GM21367 (cell line): ENCODE results near the gene HSD3B7.
"Not testable (repeated sequence)": the region's sequence is repeated elsewhere in the genome, so short reads cannot be mapped to it uniquely, and the experiment has no call there.

Source experiments
- ATAC-seq: cut with Tn5 transposase; IDR thresholded peaks from one replicate; pipeline ENCODE4 v1.9.1; 2021; ENCODE audit not compliant: unreplicated experiment

The HSD3B7 gene

GRCh38 chr16:31017756-31018155 is 32.7 kb downstream of the HSD3B7 start:
- ATAC-seq, result not testable (repeated sequence)

- ATAC-seq, result no peak
Measured at GRCh38 chr16:31020536-31020935, 35.5 kb downstream of the HSD3B7 start.

- ATAC-seq, result no peak
Measured at GRCh38 chr16:31022544-31023251, 37.7 kb downstream of the HSD3B7 start.

- ATAC-seq, result no peak
Measured at GRCh38 chr16:31023252-31023602, 38.2 kb downstream of the HSD3B7 start.

- ATAC-seq, result no peak
Measured at GRCh38 chr16:31023627-31024226, 38.7 kb downstream of the HSD3B7 start.

GRCh38 chr16:31025339-31025738 is 40.3 kb downstream of the HSD3B7 start:
- no peak for ATAC-seq

- no peak for ATAC-seq
Measured at GRCh38 chr16:31029272-31029671, 44.3 kb downstream of the HSD3B7 start.

- no peak for ATAC-seq
Measured at GRCh38 chr16:31031276-31031675, 46.3 kb downstream of the HSD3B7 start.

GRCh38 chr16:31032736-31033708 is 48.0 kb downstream of the HSD3B7 start, which contains the start of gene STX4:
Gene STX4, plus strand, starts transcription at chr16:31033558. Its CDS starts 248 bp downstream, at chr16:31033806.
- peak; percentile 69 for ATAC-seq

GRCh38 chr16:31033709-31034492 is 48.9 kb downstream of the HSD3B7 start:
- ATAC-seq, result peak; percentile 29

- ATAC-seq, result no peak
Measured at GRCh38 chr16:31036691-31037090, 51.7 kb downstream of the HSD3B7 start.
